ENCODE measurements around the gene SST.

SST gene

GRCh38 chr3:187662848-187663409 is 7.3 kb downstream of the SST start:
- no peak for TF ChIP-seq CTCF (IDR thresholded peaks at IDR 0.05)

- no peak for TF ChIP-seq CTCF (IDR thresholded peaks at IDR 0.05)
Measured at GRCh38 chr3:187661267-187661666, 8.9 kb downstream of the SST start.

GRCh38 chr3:187651282-187651681 is 18.9 kb downstream of the SST start:
- TF ChIP-seq CTCF (IDR thresholded peaks at IDR 0.05) = no peak

GRCh38 chr3:187648177-187648576 is 22.0 kb downstream of the SST start:
- TF ChIP-seq CTCF (IDR thresholded peaks at IDR 0.05) = no peak

- no peak for TF ChIP-seq CTCF (IDR thresholded peaks at IDR 0.05)
Measured at GRCh38 chr3:187646906-187647660, 23.1 kb downstream of the SST start.

GRCh38 chr3:187642861-187643260 is 27.3 kb downstream of the SST start:
- no peak for TF ChIP-seq CTCF (IDR thresholded peaks at IDR 0.05)

GRCh38 chr3:187641320-187642016 is 28.7 kb downstream of the SST start:
- no peak for TF ChIP-seq CTCF (IDR thresholded peaks at IDR 0.05)

Measured in LNCAP (cell line).